Stimulated activated CD4-positive, alpha-beta T cell treated with anti-CD3 and anti-CD28 coated beads, Interleukin-15, amount 100 ng/mL, for 48 hours (primary cell): ENCODE measurements around the gene RNF112.

Experiments
- DNase-seq, 2 donors: peaks; one replicate each; pipeline ENCODE4 v3.0.0-alpha.2; 2020; ENCODE audit warnings: low read depth in 2 of 2

The RNF112 gene, protein sequence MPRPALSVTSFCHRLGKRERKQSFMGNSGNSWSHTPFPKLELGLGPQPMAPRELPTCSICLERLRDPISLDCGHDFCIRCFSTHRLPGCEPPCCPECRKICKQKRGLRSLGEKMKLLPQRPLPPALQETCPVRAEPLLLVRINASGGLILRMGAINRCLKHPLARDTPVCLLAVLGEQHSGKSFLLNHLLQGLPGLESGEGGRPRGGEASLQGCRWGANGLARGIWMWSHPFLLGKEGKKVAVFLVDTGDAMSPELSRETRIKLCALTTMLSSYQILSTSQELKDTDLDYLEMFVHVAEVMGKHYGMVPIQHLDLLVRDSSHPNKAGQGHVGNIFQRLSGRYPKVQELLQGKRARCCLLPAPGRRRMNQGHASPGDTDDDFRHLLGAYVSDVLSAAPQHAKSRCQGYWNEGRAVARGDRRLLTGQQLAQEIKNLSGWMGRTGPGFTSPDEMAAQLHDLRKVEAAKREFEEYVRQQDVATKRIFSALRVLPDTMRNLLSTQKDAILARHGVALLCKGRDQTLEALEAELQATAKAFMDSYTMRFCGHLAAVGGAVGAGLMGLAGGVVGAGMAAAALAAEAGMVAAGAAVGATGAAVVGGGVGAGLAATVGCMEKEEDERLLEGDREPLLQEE

GRCh38 chr17:19410875-19411620 lies at the start of gene RNF112:
TSS of gene RNF112 (plus strand) at chr17:19411232. CDS start at chr17:19411409, 177 bp downstream.
- no peak for DNase-seq

GRCh38 chr17:19361326-19361725 lies 49.7 kb upstream of the RNF112 start:
- no peak for DNase-seq

- no peak for DNase-seq
These were observed 49.1 kb upstream of the RNF112 start for GRCh38 chr17:19361944-19362276.

DNA sequence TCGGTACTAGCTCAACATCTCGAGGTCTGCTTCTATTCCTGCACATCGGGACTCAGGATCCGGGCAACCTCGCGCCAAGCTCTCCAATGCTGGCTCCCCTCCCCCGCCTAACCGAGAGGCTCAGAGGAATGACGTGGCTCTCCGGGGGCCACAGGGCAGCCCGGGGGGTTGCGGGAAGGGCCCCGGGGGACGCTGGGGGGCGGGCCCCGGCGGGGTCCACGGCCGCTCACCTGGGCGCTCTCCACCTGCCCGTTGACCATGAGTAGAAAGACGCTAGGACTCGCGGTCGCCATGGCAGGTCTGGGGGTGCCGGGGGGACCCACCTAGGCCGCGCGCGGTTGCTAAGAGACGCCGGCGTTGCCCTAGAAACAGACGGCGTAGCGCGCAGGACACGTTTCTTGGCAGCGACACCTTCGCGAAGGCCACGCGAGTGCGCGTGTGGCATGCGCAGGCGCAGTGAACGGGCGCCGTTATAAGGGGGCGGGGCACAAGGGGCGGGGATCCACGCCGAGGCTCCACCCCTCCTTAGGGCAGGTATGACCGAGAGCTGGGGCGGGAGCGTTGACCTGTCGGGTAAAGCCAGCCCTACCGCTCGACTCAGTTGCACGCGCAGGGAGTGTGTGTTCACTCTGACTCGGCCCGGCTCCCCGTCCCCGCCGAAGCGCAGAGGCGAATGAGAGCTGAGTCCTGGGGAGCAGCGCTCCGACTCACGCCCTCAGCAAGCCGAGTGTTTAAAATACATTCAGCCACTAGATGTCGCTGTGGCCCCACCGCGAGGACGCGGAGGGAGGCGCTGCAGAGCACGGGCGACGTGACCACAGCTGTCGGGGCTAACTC lies 48.5 kb upstream of the RNF112 start, which contains the start of gene B9D1:
Gene B9D1, minus strand, starts transcription at position 447 of the 837 bp plus-strand sequence. Its CDS starts 154 bp downstream, at position 293.
- peak; percentile 85 for DNase-seq

DNA sequence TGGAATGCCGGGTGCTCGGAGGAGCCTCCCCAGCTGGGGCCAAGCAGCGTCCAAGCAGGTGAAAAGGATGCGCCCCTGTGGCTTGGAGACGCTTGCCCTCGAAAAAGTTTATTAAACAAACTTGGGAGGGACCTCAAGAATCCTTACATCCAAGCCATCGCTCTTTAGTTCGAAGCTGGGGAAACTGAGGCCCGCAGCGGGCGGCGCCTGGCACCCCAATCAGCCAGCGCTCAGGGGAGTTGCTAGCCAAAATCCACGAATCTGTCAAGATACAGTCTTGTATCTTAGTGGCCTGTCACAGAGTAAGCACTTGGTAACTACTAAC lies 48.0 kb upstream of the RNF112 start:
- DNase-seq = no peak

DNA sequence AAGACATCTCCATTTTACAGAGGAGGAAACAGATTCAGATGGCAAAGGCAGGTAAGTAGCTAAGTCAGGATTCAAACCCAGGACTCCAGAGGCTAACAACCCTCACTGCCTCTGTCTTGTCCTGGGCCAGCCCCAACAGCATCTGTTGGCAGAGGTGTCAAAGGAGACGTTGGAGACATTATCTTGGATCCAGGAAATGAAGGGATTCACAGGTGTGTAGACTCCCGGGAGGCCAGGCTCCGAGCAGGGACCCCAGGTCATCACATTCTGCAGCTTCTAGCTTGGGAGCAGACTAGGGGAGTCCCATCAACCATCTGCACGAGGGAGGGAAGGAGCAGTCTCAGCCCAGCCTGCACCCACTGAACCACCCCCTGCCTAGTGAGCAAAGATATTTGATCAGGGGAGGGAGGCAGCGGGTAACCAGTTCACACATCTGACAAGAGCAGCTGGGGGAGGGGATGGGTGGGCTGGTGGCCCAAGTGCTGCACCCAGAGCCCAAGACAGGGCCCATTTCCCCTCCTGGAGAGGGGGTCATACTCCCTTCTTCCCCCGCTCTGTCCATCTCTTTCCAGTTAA lies 47.5 kb upstream of the RNF112 start:
- no peak for DNase-seq

DNA sequence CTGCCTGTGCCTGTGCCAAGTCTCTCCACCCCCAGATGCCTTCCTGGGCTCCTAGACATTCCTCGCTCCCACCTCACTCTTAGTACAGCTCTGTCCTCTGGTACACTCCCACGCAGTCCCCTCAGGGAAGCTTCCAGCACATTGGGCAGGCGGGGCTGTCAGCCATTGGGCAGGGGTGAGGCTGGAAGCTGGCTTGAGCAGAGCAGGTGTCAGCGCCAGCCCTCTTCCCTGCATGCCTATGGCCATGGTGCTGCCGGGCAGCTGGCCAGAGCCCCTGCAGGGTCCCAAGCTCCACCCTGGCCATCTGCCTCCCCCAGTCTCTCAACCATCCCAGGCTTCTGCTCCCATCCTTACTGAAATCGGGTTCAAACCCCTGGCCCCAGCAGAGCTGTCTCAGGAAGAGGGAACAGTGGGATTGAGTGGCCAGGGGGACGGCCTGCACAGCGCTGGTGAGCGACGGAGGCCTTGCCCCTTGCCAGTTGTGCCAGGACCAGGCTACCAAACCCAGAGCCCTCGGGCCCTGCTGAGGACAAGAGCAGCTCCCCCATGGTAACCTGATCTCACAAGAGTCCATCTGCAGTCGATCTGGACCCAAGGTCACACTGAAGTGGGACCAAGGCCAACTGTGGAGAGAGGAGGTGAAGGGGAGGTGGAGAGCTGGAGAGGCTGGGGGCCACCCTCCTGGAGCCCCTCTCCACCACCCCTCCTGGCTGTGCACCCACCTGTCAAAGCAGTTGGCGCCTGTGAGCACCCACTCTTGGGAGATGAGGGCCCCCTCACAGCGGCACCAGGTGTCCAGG lies 46.1 kb upstream of the RNF112 start:
- no peak for DNase-seq

DNA sequence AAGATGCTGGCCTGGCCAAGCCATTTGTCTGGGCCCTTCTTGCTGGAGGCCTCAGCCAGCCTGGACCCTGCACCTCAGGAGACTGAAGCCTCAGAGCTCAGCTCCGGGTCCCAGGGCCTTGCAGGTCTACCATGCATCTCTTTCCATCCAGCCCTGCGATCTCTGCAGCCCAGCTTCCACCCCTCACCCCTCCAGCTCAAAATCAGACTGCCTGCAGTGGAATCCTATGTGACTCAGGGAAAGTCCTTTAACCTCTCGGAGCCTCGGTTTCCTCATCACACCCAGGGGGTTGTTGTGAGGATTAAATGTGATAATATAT lies 45.6 kb upstream of the RNF112 start:
- DNase-seq = no peak

- DNase-seq = no peak
These were observed 45.0 kb upstream of the RNF112 start for GRCh38 chr17:19365833-19366636.

DNA sequence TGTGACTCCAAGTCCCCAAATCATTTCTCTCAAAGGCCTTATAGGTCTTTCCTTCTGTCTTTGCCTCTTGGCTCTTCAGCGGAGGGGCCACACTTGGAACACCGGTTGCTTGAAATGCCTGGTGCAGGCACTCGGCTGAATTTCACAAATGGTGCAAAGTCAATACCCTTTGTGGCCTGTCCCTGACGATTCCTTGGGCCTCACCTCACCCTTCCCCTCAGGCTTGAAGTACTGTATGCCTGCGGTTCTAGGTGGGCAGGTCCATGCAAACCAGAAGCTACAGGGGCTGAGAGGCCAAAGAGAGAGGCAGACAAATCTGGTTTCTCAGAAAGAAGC lies 44.4 kb upstream of the RNF112 start:
- no peak for DNase-seq

GRCh38 chr17:19368229-19368628 lies 42.8 kb upstream of the RNF112 start:
- DNase-seq = no peak

- no peak for DNase-seq
These were observed 41.8 kb upstream of the RNF112 start for GRCh38 chr17:19369107-19369778.

DNA sequence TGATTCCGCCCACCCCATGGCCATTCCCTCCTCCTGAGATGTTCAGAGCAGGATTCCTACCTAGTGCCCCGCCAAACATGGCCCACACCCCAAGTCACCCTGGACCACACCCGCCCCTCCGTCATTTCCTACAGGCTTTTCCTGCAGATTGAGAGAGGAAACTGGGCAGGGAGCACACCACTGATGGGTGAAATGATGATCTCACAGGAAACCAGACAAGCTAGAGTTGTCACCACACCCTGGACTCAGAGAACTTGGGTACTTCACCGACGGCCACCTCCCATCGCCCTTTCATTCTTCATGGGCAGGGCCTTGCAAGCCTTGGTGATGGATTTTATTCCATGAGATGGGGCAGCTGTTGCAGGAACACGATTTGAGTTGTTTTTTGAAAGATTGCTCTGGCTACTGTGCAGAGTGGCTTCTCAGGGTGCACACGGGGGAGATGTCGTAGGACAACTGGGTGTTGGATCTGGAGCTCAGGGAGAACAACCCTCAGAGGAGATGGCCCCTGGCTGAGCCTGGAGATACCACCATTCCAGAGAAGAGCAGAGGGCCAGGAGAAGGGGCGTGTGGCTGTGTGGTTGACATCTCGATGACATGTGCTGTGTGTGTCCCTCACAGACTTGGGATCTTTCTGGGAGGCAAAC lies 41.1 kb upstream of the RNF112 start:
- no peak for DNase-seq

GRCh38 chr17:19370493-19370960 lies 40.5 kb upstream of the RNF112 start:
- DNase-seq = no peak

DNA sequence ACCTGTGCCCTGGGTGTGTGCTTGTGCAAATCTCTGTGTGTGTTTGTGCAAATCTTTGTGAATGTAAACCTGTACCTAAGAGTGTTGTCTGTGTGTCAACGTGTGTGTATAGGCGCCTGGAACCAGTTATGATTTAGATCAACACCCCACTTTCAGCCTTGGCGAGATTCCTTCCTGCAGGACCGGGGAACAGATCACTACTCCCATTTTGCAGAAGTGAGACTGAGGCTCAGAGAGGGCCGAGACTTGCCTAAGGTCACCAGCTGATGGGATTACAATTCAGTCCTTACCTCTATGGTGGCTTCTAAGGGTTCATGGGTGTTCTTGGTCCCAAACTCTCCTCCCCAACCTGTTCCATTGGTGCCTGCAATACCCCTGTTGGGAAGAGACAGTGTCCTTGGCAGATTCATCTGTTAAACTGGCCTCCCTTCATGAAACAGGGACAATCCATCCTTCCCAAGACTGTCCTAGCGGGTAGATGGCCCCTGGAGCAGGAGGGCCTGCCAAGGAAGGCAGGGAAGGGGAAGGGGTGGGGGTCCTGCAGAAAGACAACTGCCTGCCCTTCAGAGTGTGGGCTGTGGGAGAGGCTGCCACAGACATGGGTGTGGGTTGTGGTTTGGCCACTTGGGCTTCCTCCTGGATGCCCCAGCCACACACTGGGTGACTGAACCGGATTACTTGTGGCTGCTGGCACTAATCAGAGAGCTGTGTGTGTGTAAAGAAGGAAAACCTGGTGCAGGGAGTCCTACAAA lies 39.6 kb upstream of the RNF112 start:
- no peak for DNase-seq

DNA sequence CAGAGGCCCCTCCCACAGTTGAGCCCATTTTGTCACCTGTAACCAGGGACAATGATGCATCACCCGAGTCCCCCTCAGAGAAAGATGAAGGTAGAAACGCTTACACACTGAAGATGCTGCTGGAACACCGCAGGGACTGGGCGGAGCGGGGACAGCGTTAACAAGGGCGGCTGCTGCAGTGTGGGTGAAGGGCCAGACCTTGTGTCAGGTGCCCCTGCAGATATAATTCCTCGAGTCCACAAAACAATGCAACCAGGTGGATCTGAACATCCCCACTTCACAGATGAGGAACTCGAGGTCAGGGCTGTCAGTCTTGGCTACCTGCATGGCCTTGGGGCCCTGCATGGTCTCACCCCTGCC lies 39.0 kb upstream of the RNF112 start:
- no peak for DNase-seq

DNA sequence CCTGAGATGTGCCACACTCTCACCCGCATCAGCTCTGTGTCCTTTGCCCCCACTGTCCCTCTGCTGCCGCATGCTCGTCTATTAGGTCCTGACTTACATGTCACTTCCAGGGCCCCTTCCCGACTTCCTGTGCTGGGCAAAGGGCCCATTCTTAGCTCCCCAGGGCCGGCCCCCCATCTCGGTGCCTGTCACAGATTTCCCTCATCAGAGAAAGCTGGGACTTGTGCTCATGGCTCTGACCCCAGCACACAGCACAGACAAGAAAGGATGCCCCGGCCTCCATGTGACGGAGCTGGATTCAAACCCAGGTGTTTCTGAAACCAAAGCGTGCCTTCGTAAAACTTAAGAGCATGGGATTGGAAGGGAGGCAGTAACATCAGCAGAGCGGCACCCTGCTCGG lies 38.6 kb upstream of the RNF112 start:
- no peak for DNase-seq

DNA sequence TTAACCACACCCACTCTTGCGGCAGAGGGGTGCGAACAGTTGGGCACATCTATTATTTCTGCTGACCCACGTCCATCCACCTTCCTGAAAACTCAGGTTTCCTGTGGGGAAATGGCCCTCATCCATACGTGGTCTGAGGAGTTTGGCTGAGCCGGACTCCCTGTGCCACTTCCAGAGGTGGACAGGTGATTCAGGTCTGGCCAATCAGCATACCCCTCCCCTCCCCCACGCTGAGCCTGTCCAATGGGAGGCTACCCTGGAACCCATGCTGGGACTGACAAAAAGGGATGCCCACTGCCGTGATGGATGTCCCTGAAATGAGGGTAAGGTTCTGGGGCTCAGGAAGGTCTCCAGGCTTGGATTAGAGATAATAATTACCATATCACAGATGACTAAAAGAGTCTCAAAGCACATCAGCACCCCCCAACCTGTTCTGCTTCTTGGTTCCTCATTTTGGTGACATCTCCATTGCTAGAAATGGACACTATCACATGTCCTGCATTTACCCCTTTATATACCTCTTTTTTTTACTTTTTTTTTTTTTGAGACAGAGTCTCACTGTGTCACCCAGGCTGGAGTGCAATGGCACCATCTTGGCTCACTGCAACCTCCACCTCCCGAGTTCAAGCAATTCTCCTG lies 38.0 kb upstream of the RNF112 start:
- DNase-seq = no peak
